GM21381 (cell line): ENCODE measurements around the gene KCNH4.
"Not testable (repeated sequence)": the region's sequence is repeated elsewhere in the genome, so short reads cannot be mapped to it uniquely, and the experiment has no call there.

Experiments used
- ATAC-seq: cut with Tn5 transposase; IDR thresholded peaks from one replicate; pipeline ENCODE4 v1.9.1; 2021; ENCODE audit warnings: mild to moderate bottlenecking, moderate library complexity; ENCODE audit not compliant: unreplicated experiment

KCNH4 gene

DNA sequence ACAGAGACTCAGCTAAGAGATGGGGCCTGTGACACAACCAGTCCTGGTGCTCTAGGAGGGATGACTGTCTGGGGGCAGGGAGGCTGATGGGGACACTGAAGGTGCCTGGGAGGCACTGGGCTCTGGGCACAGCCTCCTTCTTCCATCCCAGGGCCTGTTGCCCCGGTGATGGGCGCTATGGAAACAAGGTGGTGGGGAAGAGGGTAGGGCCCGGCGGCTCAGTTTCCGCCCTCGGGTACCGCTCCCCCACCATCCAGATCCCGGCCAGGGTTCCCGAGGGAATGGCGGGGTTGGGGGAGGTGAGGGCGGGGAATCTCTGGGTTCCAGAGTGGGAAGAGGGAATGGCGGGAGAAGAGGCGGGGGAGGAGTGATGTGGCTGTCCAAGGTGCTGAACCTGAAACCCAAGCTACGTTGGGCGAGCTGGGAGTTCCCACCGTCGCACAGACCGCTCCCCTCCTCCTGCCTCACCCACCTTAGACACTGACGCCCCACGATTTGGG, 981 bp downstream of the KCNH4 start:
- ATAC-seq = no peak

DNA sequence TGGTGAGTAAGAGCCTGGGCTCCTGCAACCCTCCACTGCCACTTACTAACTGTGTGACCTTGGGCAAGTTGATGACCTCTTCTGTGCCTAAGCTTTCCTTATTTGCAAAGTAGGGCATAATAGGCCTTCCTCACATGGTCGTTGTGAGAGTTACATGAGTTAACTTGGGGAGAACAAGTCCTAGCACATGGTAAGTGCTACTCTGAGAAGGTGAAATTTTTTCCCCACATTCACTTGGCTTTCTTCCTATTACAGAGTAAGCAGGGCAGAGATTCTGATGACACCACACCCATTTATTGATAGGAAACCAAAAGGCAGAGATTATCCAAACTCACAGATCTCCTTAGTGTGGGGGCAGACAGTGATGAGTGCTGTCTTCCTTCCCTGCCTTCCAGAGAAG, 1.6 kb downstream of the KCNH4 start:
- no peak for ATAC-seq

GRCh38 chr17:42178817-42179216, 2.1 kb downstream of the KCNH4 start:
- no peak for ATAC-seq

DNA sequence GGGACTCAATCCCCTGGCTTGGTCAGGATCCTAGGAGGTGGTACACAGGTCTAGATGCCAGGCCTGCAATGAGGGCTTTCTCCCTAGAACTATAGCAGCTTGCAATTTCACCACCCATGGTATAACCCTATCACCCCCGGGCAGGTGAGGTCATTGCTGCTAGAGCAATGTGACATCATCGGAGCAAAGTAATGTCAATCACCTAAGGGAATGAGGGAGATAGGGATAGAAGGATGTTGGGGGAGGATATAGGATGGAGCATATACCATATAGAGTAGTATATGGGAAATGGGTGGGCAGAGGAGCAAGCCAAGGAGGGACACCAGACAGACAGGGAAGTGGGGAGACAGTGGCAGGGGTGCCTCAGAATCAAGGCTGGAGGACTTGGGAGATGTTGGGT, 3.3 kb downstream of the KCNH4 start:
- no peak for ATAC-seq

DNA sequence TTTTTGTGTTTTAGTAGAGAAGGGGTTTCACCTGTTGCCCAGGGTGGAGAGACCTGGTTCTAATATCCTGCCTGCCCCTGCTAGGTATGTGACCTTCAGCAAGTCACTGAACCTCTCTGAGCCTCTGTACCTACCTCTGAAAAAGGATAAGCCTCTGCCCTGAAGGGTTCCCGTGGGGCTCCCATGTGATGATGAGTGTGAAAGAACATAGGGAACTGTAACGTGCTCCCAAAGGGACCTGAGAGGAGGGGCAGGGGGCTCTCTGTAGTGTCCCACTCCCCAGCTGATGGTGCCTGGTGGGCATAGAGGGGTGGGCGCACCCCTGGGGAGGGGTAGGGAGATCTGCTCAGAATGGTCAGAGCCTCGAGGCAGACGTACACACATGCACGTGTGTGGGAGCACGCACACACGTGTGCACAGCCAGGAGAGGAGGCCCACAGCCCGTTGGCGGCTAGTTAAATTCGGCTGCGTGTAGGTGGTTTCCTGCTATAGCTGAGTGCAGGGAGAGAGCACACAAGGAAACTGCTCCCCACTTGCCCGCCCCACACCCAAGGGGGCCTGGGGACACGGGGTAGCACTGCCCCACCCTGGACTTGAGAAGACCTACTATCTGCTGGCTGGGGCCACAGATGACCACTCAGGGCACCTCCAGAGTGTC, 6.7 kb downstream of the KCNH4 start:
- no peak for ATAC-seq

GRCh38 chr17:42171831-42172230, 9.1 kb downstream of the KCNH4 start:
- ATAC-seq = no peak

DNA sequence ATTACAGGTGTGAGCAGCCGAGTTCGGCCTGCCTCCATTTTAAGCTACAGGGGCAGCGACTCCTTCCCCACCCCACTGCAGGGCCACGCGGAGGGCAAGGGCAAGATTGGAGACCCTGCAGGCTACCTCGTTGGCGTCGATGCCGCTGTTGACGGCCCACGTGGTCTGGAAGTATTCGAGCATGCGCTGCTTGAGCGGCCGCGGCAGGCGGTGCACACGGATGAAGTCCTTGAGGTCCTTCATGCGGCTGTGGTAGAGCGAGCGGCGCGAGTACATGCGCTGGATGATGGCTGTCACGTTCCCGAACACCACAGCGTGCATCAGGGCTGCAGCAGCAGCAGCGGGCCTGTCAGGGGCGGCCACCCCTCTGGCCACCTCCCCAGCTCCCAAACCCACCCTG, 11.6 kb downstream of the KCNH4 start:
- no peak for ATAC-seq

DNA sequence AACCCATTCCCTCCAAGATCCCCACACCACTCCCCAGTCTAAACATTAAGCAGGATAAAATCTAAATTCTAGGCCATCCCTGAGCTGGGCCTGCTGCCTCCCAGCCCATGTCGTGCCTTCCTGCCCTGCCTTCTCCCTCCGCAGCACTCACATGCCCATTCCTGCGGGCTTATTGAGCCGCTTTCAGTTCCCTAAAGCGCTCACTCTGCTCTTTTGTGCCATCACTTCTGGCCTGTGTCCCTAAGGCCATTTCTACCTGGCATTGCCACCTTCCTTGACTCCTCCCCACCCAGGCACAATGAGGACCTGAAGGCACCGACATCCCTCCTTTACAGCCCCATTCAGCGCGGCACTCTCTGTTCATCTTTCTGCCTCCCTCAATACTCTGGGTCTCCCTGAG, 13.1 kb downstream of the KCNH4 start:
- no peak for ATAC-seq

DNA sequence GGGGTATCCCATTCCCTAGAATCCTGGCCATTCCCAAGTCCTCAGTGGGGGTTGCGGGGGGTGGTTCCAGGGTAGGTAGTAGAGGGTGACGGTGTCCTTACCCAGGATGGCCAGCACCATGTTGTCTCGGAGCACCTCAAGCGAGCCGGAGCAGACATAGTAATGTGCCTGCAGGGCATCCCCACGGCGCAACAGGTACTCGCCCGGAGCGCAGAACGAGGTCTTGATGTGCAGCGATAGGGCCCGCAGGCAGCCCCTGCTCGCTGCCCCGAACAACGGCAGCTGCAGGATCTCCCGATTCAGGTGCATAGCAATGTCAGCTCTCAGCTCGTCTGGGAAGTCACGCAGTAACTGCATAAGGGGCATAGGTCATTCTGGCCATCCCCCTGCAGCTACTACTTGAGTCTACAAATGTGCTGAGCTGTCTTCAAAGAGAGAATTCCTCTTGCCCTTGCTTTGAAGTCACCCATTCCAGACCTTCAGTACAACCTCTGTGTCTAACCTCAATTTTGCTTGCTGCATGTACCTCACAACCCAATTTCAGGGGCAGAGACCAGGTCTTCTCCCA, 14.7 kb downstream of the KCNH4 start:
- no peak for ATAC-seq

DNA sequence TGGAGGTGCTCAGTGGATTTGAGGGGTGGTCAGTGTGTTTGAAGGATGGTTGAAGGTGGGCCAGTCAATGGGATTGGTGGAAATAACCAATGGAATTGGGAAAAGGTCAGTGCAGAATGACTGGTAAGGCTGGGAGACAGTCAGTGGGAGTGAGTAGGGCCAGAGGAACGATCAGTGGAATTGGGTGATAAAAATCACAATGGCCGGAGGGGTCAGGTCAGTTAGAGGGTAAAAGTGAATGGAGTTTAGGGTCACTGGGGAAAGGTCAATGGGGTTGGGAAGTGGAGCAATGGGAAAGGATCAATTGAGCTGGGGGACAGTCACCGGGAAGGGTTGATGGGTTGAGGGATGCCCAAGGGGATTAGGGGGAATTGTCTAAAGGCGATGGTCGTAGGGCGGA, 15.2 kb downstream of the KCNH4 start:
- no peak for ATAC-seq

DNA sequence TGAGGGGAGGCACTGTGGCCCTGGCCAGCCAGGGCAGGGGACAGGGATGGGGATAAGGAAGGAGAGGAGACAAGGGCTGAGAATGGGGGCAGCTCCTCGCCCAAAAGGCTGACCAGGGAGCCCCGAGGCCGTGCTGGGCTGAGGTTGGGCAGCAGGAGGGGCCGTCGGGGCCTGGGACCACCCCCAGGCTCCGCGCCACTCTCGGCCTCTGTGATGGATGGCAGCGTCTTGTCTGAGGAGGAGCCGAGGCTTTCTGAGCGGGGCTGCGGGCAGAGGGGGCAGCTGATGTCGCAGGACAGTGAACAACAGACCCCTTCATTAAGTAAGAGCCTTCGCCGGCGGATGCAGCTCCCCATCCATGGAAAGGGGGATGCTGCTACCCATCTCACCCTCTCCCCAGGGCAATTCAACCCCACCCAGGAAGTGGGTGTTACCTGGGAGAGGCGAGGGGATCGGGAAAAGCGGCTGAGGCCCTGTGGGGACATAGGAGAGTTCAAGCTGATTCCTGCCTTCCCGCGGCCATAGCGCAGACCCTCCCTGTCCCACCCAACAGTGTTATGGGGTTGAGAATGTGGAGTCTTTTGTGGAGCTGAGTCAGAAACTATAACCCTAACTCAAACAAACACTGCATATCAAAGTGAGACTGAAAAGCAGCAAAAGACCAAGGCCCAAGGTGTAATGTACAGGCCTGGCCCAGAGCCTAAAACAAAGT, 17.1 kb downstream of the KCNH4 start:
- ATAC-seq = no peak

DNA sequence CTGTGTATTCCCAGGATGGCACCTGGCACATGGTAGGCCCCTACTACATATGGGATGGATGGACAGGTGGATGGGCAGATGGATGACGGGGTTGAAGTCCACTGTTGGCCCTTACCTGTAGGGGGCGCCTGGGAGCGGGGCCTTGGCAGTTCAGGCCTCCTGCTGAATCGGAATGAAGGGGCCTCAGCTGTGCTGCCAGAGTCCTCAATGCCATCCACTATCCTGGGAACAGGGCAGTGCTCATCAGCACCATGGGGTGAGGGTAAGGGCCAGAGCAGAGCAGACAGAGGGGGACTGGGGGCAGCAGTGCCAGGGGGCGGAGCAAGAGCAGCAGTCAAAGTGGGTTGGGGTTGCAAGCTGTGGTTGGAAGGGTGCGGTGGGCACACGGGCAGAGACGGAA, 17.8 kb downstream of the KCNH4 start:
- no peak for ATAC-seq

DNA sequence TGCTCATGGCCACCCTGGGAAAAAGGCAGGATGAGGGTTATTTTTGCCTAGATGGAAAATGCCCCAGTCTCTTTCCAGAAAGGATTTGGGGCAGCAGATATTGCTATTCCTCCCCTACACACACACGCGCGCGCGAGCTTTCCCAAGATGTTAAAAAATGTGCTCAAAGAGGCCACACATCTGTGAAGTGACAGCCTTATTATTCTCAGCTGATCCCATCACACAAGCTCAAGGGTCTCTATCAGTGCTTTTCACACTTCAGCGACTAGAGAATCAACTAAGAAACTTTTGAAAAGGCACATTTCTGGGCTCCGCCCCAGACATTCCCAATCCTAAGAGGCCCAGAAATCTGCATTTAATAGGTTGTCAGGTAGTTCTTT, 20.4 kb downstream of the KCNH4 start:
- ATAC-seq = no peak

DNA sequence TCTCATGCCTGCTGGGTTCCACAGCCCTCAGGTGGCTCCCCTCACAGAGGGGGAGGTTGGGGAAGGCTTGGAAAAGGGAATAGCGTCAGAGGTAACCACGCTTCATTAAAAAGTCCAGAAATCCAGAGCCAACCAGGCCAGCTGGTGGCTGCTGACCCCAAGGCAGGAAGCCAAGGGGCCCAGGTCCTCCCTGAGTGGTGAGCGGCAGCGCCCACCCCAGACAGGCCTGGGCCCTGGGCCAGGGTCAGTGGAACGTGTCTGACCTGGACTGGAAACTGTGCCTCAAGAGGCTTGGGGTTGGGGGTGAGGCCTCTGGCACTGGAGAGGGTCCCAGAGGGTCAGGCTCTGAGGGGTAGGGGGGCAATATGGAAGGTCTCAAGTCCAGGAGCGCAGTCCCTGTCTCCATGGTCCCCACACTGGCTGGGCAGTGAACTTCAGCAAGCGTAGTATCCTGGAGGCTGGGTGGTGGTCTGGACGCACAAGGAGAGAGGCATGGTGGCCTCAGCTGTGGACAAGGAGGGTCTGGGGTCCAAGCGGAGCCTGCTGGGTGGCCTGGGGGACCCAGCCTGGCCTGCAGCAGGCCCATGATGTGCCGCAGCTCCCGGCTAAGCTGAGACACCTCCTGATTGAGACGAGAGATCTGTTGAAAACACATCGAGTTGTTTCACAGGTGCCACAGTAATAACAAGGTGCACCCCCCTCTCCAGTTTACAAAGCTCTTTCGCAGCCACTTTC, 21.0 kb downstream of the KCNH4 start:
- ATAC-seq = no peak

- ATAC-seq = no peak
Observed at GRCh38 chr17:42155614-42156045, 25.3 kb downstream of the KCNH4 start.

DNA sequence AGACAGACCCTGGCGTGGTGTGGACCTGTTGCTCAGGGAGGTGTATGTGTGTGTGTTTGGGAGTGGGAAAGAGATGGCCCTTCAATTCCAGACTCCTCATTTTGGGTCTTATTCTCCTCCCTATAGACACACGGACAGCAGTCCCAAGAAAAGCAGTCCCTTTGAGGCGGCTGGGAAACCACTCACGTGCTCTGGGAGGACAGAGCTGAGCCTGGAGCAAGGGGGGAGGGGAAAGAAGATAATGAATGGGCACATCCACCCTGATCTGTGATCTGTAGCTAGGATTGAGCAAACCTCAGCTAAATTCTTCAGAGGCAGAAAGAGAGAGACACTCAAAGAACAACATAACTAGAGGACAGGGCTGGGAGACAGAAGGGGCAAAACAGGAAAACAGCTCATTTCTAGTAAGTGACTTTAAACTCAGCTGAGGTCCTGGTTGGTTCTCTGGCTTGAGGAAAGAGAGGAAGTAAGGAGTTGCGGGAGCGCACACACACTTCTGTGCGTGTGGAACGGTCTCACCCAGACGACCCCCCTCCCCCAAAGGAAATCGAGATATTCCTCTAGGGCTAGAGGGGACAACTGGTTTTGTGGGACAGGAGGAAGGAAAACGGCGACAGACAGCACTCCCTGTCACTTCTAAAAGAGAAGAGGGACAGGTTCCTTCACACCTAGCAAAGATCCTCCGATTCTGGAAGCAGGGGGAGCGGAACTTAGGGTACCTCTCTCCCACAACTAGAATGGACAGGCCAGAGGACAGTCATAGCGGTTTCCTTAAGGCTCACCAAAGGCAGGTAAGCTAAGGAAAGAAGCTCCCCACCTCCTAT, 26.8 kb downstream of the KCNH4 start:
- ATAC-seq = peak; percentile 5

- no peak for ATAC-seq
Observed at GRCh38 chr17:42146911-42147607, 33.9 kb downstream of the KCNH4 start.

DNA sequence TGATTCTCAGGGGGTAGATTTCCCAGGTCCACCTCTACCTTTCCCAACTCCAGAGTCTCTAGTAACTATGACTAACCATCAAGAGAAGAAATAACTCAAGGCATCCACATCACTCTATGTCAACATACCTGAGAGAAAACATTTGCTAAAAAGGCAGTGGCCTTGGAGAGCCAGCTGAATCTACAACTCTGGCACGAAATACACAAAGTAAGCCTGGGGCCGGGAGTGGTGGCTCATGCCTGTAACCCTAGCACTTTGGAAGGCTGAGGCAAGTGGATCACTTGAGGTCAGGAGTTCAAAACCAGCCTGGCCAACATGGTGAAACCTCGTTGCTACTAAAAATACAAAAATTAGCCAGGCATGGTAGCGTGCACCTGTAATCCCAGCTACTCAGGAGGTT, 37.8 kb downstream of the KCNH4 start:
- not testable (repeated sequence) for ATAC-seq

GRCh38 chr17:42142371-42142896, 38.5 kb downstream of the KCNH4 start:
- no peak for ATAC-seq

DNA sequence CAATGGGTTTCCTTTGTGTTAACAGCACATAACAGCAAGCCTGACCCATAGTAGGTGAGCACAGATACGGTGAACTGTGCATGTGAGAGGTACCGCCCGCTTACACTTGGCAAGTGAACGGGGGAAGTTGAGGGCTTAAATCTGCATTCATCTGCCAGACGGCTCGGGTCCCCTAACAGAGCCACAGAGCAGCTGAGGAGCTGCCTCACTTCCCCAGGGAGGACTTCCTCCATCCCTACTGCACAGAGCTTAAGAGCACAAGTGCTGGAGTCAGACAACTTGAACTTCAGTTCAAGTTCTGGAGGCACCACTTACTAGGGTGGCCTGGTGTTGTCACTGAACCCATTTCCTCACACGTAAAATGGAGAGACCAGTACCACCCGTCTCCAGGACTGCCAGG, 39.6 kb downstream of the KCNH4 start:
- no peak for ATAC-seq
